ENCODE data around the gene COL19A1. TPM values are rescaled to one million over a fixed set of nuclear protein-coding genes. Genes with fewer than 3 reads are reported as not detected.

The COL19A1 gene
- total RNA-seq, 1 experiment from 2014 or later: not detected

DNA sequence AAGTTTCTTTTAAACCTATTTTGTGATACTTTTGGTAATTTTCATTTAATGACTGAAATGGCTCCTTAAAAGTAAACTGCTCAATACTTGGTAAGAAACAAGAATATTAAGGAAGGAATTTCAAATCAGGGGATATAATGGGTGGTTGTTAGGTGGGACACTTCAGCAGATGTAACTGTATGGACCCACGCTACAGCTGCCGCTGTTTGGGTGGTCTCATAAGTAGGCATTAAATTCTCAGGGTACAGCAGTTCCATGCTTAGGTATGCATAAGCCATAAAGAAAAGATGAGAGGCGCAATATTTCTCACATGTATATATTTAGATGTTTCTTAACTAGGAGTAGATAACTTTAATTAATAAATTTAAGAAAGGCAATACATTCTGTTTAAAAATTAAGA lies 35.0 kb downstream of the COL19A1 start:
- CTCF ChIA-PET: no interaction called here
- TF ChIP-seq, protein P1, sequence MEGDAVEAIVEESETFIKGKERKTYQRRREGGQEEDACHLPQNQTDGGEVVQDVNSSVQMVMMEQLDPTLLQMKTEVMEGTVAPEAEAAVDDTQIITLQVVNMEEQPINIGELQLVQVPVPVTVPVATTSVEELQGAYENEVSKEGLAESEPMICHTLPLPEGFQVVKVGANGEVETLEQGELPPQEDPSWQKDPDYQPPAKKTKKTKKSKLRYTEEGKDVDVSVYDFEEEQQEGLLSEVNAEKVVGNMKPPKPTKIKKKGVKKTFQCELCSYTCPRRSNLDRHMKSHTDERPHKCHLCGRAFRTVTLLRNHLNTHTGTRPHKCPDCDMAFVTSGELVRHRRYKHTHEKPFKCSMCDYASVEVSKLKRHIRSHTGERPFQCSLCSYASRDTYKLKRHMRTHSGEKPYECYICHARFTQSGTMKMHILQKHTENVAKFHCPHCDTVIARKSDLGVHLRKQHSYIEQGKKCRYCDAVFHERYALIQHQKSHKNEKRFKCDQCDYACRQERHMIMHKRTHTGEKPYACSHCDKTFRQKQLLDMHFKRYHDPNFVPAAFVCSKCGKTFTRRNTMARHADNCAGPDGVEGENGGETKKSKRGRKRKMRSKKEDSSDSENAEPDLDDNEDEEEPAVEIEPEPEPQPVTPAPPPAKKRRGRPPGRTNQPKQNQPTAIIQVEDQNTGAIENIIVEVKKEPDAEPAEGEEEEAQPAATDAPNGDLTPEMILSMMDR (IDR thresholded peaks at IDR 0.05; ENCODE audit: unreplicated experiment): no peak
- Mint-ChIP-seq H3K27ac (ENCODE audit: low read depth, unreplicated experiment) (no peak overlapping the region), H3K27me3 (ENCODE audit: insufficient read depth, unreplicated experiment) (peaks cover 56% of the 10 kb centered on the region), H3K36me3 (ENCODE audit: insufficient read depth, unreplicated experiment) (no peaks in the 10 kb centered on the region), H3K4me3 (ENCODE audit: unreplicated experiment) (no peak overlapping the region), H3K9me3 (ENCODE audit: unreplicated experiment) (no peaks in the 10 kb centered on the region), H3K4me1 (ENCODE audit: insufficient read depth, unreplicated experiment) (no peaks in the 10 kb centered on the region)
- intact Hi-C loops (cut with micrococcal nuclease): no loop called here
- BruUV-seq (replicated peaks): no TSS peak
- DNase-seq (ENCODE audit: unreplicated experiment): no peak
- POLR2A ChIA-PET: no interaction called here

DNA sequence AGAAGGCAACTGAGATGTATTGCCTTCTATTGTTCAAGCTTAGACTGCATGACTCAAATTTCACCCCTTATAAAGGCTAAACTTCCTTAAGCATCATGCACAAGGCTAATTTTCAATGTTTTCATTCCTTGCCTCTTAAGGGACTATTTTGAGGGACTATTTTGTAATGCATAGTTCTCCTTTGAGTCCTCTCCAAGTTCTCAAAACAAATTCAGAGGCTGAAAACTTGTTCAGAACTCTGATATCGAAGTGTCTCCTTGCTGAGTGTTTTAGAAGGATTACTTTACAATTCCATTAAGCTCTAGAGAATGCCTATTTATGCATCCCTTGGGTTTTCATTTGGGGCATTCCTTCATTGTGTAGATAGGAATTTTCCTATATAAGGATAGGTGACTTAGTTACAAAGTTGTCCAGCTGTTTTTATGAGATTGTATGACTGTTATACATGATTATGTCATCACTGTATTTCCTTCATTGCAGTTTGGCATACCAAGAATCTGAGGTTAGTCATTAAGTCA lies 41.7 kb downstream of the COL19A1 start:
- BruUV-seq (replicated peaks): no TSS peak
- Mint-ChIP-seq H3K27ac (ENCODE audit: low read depth, unreplicated experiment) (no peak overlapping the region), H3K4me1 (ENCODE audit: insufficient read depth, unreplicated experiment) (no peaks in the 10 kb centered on the region), H3K4me3 (ENCODE audit: unreplicated experiment) (no peak overlapping the region), H3K36me3 (ENCODE audit: insufficient read depth, unreplicated experiment) (no peaks in the 10 kb centered on the region), H3K9me3 (ENCODE audit: unreplicated experiment) (no peaks in the 10 kb centered on the region), H3K27me3 (ENCODE audit: insufficient read depth, unreplicated experiment) (peaks cover 52% of the 10 kb centered on the region)
- POLR2A ChIA-PET: interaction anchor here (0.8 kb wide), 1 partner anchor 24 kb away, joined by 3 read pairs; no protein-coding TSS in a partner anchor
- intact Hi-C loops (cut with micrococcal nuclease): no loop called here
- TF ChIP-seq, protein P1 (IDR thresholded peaks at IDR 0.05; ENCODE audit: unreplicated experiment): no peak
- DNase-seq (ENCODE audit: unreplicated experiment): no peak
- CTCF ChIA-PET: interaction anchor here (1.5 kb wide), 1 partner anchor 13 kb away, joined by 4 read pairs; no protein-coding TSS in a partner anchor

DNA sequence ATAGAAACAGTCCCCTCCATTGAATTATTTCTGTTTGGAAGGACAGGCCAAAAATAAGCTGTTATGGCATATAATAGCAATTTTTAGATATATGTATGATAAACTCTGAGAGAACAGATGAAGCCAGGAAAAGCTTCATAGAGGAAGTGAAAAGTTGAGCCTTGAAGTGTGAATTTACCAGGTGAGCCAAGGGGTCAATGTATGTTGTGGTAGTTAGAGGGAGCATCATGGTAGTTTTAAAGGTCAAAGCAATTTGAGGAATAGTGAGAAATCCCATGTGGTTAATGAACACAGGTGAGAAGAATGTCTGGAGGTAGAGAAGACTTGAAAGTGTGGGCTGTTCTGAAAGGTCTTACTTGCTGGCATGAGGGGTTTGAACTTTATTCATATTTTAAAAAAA lies 47.0 kb downstream of the COL19A1 start:
- BruUV-seq (replicated peaks): no TSS peak
- Mint-ChIP-seq H3K27ac (ENCODE audit: low read depth, unreplicated experiment) (no peak overlapping the region), H3K9me3 (ENCODE audit: unreplicated experiment) (no peaks in the 10 kb centered on the region), H3K4me3 (ENCODE audit: unreplicated experiment) (no peak overlapping the region), H3K27me3 (ENCODE audit: insufficient read depth, unreplicated experiment) (peaks cover 32% of the 10 kb centered on the region), H3K4me1 (ENCODE audit: insufficient read depth, unreplicated experiment) (peaks cover 9% of the 10 kb centered on the region), H3K36me3 (ENCODE audit: insufficient read depth, unreplicated experiment) (no peaks in the 10 kb centered on the region)
- no peak for DNase-seq (ENCODE audit: unreplicated experiment)
- intact Hi-C loops (cut with micrococcal nuclease): no loop called here
- POLR2A ChIA-PET: no interaction called here
- CTCF ChIA-PET: no interaction called here
- TF ChIP-seq, protein P1 (IDR thresholded peaks at IDR 0.05; ENCODE audit: unreplicated experiment): no peak

GRCh38 chr6:69914015-69914485 lies 47.7 kb downstream of the COL19A1 start:
- intact Hi-C loops (cut with micrococcal nuclease): no loop called here
- no peaks in the 10 kb centered on the region for H3K36me3 Mint-ChIP-seq (ENCODE audit: insufficient read depth, unreplicated experiment)
- ChIA-PET POLR2A (no interaction called here), CTCF (no interaction called here)
- H3K27me3 Mint-ChIP-seq (ENCODE audit: insufficient read depth, unreplicated experiment): peaks cover 29% of the 10 kb centered on the region
- TF ChIP-seq, protein P1 (IDR thresholded peaks at IDR 0.05; ENCODE audit: unreplicated experiment): no peak
- H3K9me3 Mint-ChIP-seq (ENCODE audit: unreplicated experiment): no peaks in the 10 kb centered on the region
- no peak overlapping the region for H3K4me3 Mint-ChIP-seq (ENCODE audit: unreplicated experiment)
- DNase-seq (ENCODE audit: unreplicated experiment): no peak
- no peak overlapping the region for H3K27ac Mint-ChIP-seq (ENCODE audit: low read depth, unreplicated experiment)
- peaks cover 9% of the 10 kb centered on the region for H3K4me1 Mint-ChIP-seq (ENCODE audit: insufficient read depth, unreplicated experiment)
- no TSS peak for BruUV-seq (replicated peaks)
